Skeletal muscle satellite cell (primary cell): ENCODE data around the gene ZFHX3.

Experiments used
- H3K27me3 ChIP-seq: 2 replicates; pipeline ENCODE4 v1.7.0; 2013; ENCODE audit warnings: low read length; ENCODE audit not compliant: control insufficient read depth, insufficient read depth
- H3K36me3 ChIP-seq: 2 replicates; pipeline ENCODE4 v1.7.0; 2013; ENCODE audit warnings: mild to moderate bottlenecking, control low read depth, low read length; ENCODE audit not compliant: insufficient read depth
- H3K4me1 ChIP-seq: 2 replicates; pipeline ENCODE4 v1.7.0; 2013; ENCODE audit warnings: low read length; ENCODE audit not compliant: control insufficient read depth, insufficient read depth
- H3K4me2 ChIP-seq: 2 replicates; pipeline ENCODE4 v1.7.0; 2013; ENCODE audit warnings: mild to moderate bottlenecking, low read length
- H3K4me3 ChIP-seq: 2 replicates; pipeline ENCODE4 v1.7.0; 2013; ENCODE audit warnings: low read length
- H3K9ac ChIP-seq: 2 replicates; pipeline ENCODE4 v1.7.0; 2013; ENCODE audit warnings: mild to moderate bottlenecking, low read depth, low read length, moderate library complexity
- H3K9me3 ChIP-seq: replicated peaks from 2 replicates; pipeline ENCODE4 v1.7.0; 2013; ENCODE audit warnings: mild to moderate bottlenecking, control low read depth, low read length

Gene ZFHX3

DNA sequence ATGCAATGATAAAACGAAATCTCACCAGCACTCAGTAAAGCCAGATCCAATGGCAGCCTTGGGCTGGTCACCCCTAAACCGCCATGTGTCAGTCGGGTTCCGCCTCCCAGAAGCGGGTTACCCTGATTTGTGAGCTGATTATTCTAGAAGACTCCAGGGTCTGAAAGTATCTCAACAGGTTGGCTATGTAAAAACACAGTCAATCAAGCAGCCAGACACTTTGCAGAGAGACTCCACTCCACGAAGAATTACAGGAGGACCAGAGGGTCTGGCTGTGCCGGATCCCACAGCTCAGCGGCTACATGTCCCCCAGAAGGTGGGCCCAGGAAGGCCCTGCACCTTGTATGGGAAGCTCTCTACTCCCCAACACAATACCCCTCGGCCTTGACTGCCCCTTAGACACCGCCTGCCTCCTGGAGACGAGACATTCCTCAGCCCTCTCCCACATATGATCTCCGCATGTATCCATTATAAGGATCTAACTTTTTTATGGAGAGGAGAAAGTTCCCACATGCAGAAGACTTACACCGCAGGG is 23.3 kb downstream of the ZFHX3 start:
- peaks cover 60% of the 10 kb centered on the region for H3K4me1 ChIP-seq
- H3K9ac ChIP-seq = no peak overlapping the region
- no peak overlapping the region for H3K4me2 ChIP-seq
- no peaks in the 10 kb centered on the region for H3K27me3 ChIP-seq
- peaks cover 6% of the 10 kb centered on the region for H3K36me3 ChIP-seq
- no peaks in the 10 kb centered on the region for H3K9me3 ChIP-seq
- H3K4me3 ChIP-seq = no peak overlapping the region

- peaks cover 67% of the 10 kb centered on the region for H3K4me1 ChIP-seq
- H3K4me3 ChIP-seq = no peak overlapping the region
- H3K27me3 ChIP-seq = no peaks in the 10 kb centered on the region
- no peak overlapping the region for H3K9ac ChIP-seq
- peaks cover 6% of the 10 kb centered on the region for H3K36me3 ChIP-seq
- H3K4me2 ChIP-seq = no peak overlapping the region
- no peaks in the 10 kb centered on the region for H3K9me3 ChIP-seq
Measured at GRCh38 chr16:73023752-73024570, 24.0 kb downstream of the ZFHX3 start.

DNA sequence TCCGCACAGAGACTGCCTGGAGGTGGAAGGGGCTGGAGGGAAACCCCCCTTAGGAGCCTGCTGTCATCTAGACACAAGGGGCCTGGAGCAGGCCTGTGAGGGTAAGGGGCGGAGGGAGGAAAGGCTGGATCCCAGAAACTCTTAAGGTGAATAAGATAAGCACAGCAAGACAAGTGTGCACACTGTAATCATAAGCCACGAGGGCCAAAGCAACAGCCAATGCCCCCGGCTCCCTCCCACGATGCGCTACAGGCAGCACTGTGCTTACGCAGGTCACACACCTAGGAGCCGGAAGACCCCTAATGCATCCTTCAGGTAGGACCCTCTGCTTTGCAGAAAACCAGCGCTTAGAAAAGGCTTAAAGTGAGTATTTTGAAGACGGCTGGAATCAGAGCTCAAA is 24.6 kb downstream of the ZFHX3 start:
- no peak overlapping the region for H3K9ac ChIP-seq
- H3K27me3 ChIP-seq = no peaks in the 10 kb centered on the region
- H3K4me3 ChIP-seq = no peak overlapping the region
- H3K36me3 ChIP-seq = peaks cover 6% of the 10 kb centered on the region
- no peak overlapping the region for H3K4me2 ChIP-seq
- H3K4me1 ChIP-seq = peaks cover 74% of the 10 kb centered on the region
- H3K9me3 ChIP-seq = no peaks in the 10 kb centered on the region

- no peaks in the 10 kb centered on the region for H3K27me3 ChIP-seq
- no peak overlapping the region for H3K4me2 ChIP-seq
- H3K9ac ChIP-seq = no peak overlapping the region
- peaks cover 72% of the 10 kb centered on the region for H3K4me1 ChIP-seq
- peaks cover 6% of the 10 kb centered on the region for H3K36me3 ChIP-seq
- H3K4me3 ChIP-seq = no peak overlapping the region
- no peaks in the 10 kb centered on the region for H3K9me3 ChIP-seq
Measured at GRCh38 chr16:73022534-73022933, 25.4 kb downstream of the ZFHX3 start.

- Histone ChIP-seq H3K27me3 (no peaks in the 10 kb centered on the region), H3K4me3 (no peak overlapping the region), H3K36me3 (peaks cover 6% of the 10 kb centered on the region), H3K4me2 (no peak overlapping the region), H3K4me1 (peaks cover 67% of the 10 kb centered on the region), H3K9me3 (no peaks in the 10 kb centered on the region), H3K9ac (no peak overlapping the region)
Measured at GRCh38 chr16:73021866-73022495, 25.9 kb downstream of the ZFHX3 start.

GRCh38 chr16:73020409-73020884 is 27.5 kb downstream of the ZFHX3 start:
- no peaks in the 10 kb centered on the region for H3K9me3 ChIP-seq
- H3K9ac ChIP-seq = peak overlapping the region; percentile 54
- H3K4me1 ChIP-seq = peaks cover 68% of the 10 kb centered on the region
- peak overlapping the region; percentile 42 for H3K4me3 ChIP-seq
- H3K27me3 ChIP-seq = no peaks in the 10 kb centered on the region
- peaks cover 6% of the 10 kb centered on the region for H3K36me3 ChIP-seq
- H3K4me2 ChIP-seq = peak overlapping the region; percentile 73

DNA sequence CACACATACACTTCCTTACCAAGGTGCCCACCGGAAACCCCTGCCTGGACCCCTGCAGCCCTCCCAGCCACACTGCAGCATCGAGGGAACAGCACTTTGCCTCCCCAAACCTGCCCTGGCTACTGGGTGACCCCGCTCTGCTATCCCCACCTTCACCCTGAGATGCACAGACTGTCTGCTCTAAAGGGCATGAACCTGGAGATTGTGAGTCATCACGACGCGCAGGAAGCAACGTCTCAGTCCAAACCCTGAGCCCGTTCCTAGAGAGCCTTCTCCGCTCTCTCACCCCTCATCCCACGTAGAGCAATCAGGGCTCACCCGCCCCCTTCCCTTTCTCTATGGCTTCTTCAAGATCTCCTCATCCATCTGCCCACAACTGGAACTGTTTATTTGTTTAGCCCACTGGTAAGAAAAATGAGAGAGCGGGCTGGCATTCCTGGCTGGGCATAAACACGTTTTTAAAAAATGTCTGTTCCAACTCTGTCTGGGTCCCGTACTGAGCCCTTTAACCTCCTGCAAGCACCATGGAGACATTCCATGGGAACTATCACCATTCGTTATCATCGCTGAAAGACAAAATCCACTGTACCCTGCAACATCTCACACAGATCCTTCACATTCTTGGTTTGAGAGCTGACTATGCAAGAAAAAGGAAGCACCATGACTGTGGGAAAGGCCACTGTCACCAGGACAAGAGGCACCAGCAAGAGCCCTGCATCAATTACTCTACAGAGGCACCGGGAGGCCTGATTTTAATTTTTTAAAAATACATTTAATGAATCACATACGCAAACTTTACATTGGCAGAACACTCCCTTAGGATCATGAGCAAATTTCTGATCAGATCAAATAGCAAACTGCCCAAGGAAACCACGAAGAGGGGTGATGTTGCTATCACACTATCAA is 28.2 kb downstream of the ZFHX3 start:
- Histone ChIP-seq H3K36me3 (peaks cover 6% of the 10 kb centered on the region), H3K27me3 (no peaks in the 10 kb centered on the region), H3K4me3 (peak overlapping the region; percentile 42), H3K9me3 (no peaks in the 10 kb centered on the region), H3K9ac (peak overlapping the region; percentile 54), H3K4me1 (peaks cover 61% of the 10 kb centered on the region), H3K4me2 (peak overlapping the region; percentile 73)

DNA sequence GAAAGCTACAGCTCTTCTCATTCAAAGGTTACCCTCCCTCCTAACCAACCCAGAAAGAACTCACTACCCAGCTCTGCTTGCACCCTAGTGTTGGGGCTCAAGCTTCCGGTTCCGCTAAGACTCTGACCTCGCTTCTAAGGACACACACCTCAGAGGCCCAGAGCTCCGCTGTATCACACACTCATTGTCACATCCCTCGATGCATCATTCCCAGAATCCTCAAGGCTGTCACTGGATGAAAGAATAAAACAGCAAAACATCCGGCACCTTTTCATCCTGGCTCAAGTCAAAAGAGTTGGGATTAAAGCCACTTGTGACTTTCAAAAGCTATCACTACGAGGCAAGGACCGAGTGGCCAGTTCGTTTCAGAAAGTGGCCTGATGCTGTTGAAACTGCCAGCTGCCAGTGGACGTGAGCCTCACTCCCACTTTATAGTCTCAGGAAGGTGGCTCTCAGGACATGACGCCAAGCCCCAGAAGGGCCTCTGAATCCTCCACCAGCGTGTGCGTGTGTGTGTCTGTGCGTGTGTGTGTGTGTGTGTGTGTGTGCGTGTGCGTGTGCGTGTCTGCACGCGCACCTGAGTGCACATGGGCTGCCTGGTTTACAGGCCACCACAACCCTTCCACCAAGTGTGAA is 29.0 kb downstream of the ZFHX3 start:
- Histone ChIP-seq H3K4me3 (peak overlapping the region; percentile 42), H3K4me1 (peaks cover 55% of the 10 kb centered on the region), H3K4me2 (peak overlapping the region; percentile 73), H3K9ac (peak overlapping the region; percentile 54), H3K9me3 (no peaks in the 10 kb centered on the region), H3K36me3 (peaks cover 5% of the 10 kb centered on the region), H3K27me3 (no peaks in the 10 kb centered on the region)

GRCh38 chr16:73017321-73017720 is 30.6 kb downstream of the ZFHX3 start:
- Histone ChIP-seq H3K9ac (no peak overlapping the region), H3K27me3 (no peaks in the 10 kb centered on the region), H3K36me3 (no peaks in the 10 kb centered on the region), H3K4me1 (peaks cover 51% of the 10 kb centered on the region), H3K4me3 (no peak overlapping the region), H3K9me3 (no peaks in the 10 kb centered on the region), H3K4me2 (no peak overlapping the region)

GRCh38 chr16:73016488-73016830 is 31.5 kb downstream of the ZFHX3 start:
- peaks cover 49% of the 10 kb centered on the region for H3K4me1 ChIP-seq
- no peaks in the 10 kb centered on the region for H3K9me3 ChIP-seq
- no peak overlapping the region for H3K4me3 ChIP-seq
- H3K9ac ChIP-seq = no peak overlapping the region
- H3K27me3 ChIP-seq = no peaks in the 10 kb centered on the region
- H3K4me2 ChIP-seq = no peak overlapping the region
- no peaks in the 10 kb centered on the region for H3K36me3 ChIP-seq
